PC-9 (cell line): ENCODE results near the gene SOD3. TPM values are rescaled to one million over a fixed set of nuclear protein-coding genes. Genes with fewer than 3 reads are reported as not detected.

Source experiments
- BruUV-seq: library from RNA; stranded (reverse); fragments of 400-500 nt; replicated peaks from 2 replicates; lab custom pipeline; 2021; lab: Mats Ljungman, UMichigan
- CTCF ChIA-PET: fragments of 300-600 bp; sonication (Branson Sonifier 250); formaldehyde crosslinking; loops from one replicate; lab custom pipeline; 2022; ENCODE audit warnings: antibody characterized with exemption; lab: Charles Lee
- POLR2A ChIA-PET: fragments of 300-600 bp; sonication (Branson Sonifier 250); formaldehyde crosslinking; loops from one replicate; lab custom pipeline; 2022; ENCODE audit warnings: antibody characterized with exemption; ENCODE audit not compliant: unreplicated experiment; lab: Charles Lee
- DNase-seq, 2 experiments: peaks; one replicate each; pipeline versions ENCODE4 v3.0.0 to v3.0.0-alpha.2; 2015 to 2022; ENCODE audit warnings: mixed read lengths in 1 of 2
- H2AFZ ChIP-seq: fragments of 200-600 bp; sonication (generic); 2 replicates; pipeline ENCODE4 v1.8.1; 2017; ENCODE audit warnings: antibody characterized with exemption
- H3F3A ChIP-seq: fragments of 200-600 bp; sonication (generic); 2 replicates; pipeline ENCODE4 v1.8.1; 2017; ENCODE audit warnings: antibody characterized with exemption, mild to moderate bottlenecking, low read depth; ENCODE audit not compliant: insufficient read depth
- H3K27ac ChIP-seq: fragments of 200-600 bp; sonication (generic); 2 replicates; pipeline ENCODE4 v1.6.1; 2016; ENCODE audit warnings: mixed run types
- H3K27me3 ChIP-seq: fragments of 200-600 bp; sonication (generic); 2 replicates; pipeline ENCODE4 v1.6.1; 2016; ENCODE audit warnings: low read depth, mixed run types; ENCODE audit not compliant: insufficient read depth
- H3K36me3 ChIP-seq: fragments of 200-600 bp; sonication (generic); 2 replicates; pipeline ENCODE4 v1.6.1; 2016; ENCODE audit warnings: low read depth, mixed run types
- H3K4me1 ChIP-seq: fragments of 200-600 bp; sonication (generic); replicated peaks from 2 replicates; pipeline ENCODE4 v1.6.1; 2016; ENCODE audit warnings: mixed run types; ENCODE audit not compliant: insufficient read depth
- H3K4me2 ChIP-seq: fragments of 200-600 bp; sonication (generic); 2 replicates; pipeline ENCODE4 v1.6.1; 2017; ENCODE audit warnings: mixed run types
- H3K4me3 ChIP-seq: fragments of 200-600 bp; sonication (generic); 2 replicates; pipeline ENCODE4 v1.6.1; 2016; ENCODE audit warnings: mixed run types
- H3K79me2 ChIP-seq: fragments of 200-600 bp; sonication (generic); 2 replicates; pipeline ENCODE4 v1.6.1; 2017; ENCODE audit warnings: low read depth, mixed run types
- H3K9me2 ChIP-seq: fragments of 200-600 bp; sonication (generic); 2 replicates; pipeline ENCODE4 v1.8.1; 2017; ENCODE audit warnings: mild to moderate bottlenecking; ENCODE audit not compliant: insufficient read depth
- H3K9me3 ChIP-seq: fragments of 200-600 bp; sonication (generic); 2 replicates; pipeline ENCODE4 v1.8.1; 2016; ENCODE audit warnings: low read depth; ENCODE audit not compliant: insufficient read depth
- H4K20me1 ChIP-seq: fragments of 200-600 bp; sonication (generic); 2 replicates; pipeline ENCODE4 v1.8.1; 2017; ENCODE audit not compliant: insufficient read depth
- CTCF ChIP-seq: fragments of 200-600 bp; sonication (generic); conservative IDR thresholded peaks from 2 replicates; pipeline ENCODE4 v1.6.1; 2017; ENCODE audit warnings: mixed run types, antibody characterized with exemption, mild to moderate bottlenecking, moderate library complexity
- EZH2 ChIP-seq: fragments of 200-600 bp; sonication (generic); IDR thresholded peaks from 2 replicates; pipeline ENCODE4 v1.8.0; 2017; ENCODE audit warnings: antibody characterized with exemption, low read depth
- intact Hi-C: fragments of 100-400 bp; cut with micrococcal nuclease; formaldehyde crosslinking; loops from one replicate; pipeline ENCODE4 v1.10.0; 2022; ENCODE audit not compliant: unreplicated experiment
- total RNA-seq: library from RNA; stranded (reverse); gene quantifications from 2 replicates; pipeline ENCODE4 v1.2.3, GENCODE V29; 2021

Gene SOD3
- total RNA-seq, 1 experiment from 2014 or later, result 6.3 TPM

GRCh38 chr4:24810871-24811631 lies 15.7 kb downstream of the SOD3 start:
- Histone ChIP-seq H3K4me2 (no peak overlapping the region), H3K27me3 (no peaks in the 10 kb centered on the region), H3K79me2 (no peaks in the 10 kb centered on the region), H3K9me2 (no peaks in the 10 kb centered on the region), H3K4me1 (no peaks in the 10 kb centered on the region), H3K4me3 (no peak overlapping the region), H4K20me1 (no peaks in the 10 kb centered on the region), H3F3A (no peaks in the 10 kb centered on the region), H2AFZ (no peak overlapping the region), H3K9me3 (no peaks in the 10 kb centered on the region), H3K36me3 (no peaks in the 10 kb centered on the region), H3K27ac (no peak overlapping the region)
- BruUV-seq, result no TSS peak
- intact Hi-C loops, result no loop called here
- no peak for DNase-seq
- ChIA-PET CTCF (no interaction called here), POLR2A (no interaction called here)
- TF ChIP-seq CTCF (no peak), EZH2 (no peak)

GRCh38 chr4:24813732-24814131 lies 18.4 kb downstream of the SOD3 start:
- Histone ChIP-seq H4K20me1 (no peaks in the 10 kb centered on the region), H2AFZ (no peak overlapping the region), H3K79me2 (no peaks in the 10 kb centered on the region), H3K4me2 (no peak overlapping the region), H3K4me3 (no peak overlapping the region), H3K9me3 (no peaks in the 10 kb centered on the region), H3K27ac (no peak overlapping the region), H3K27me3 (no peaks in the 10 kb centered on the region), H3K9me2 (no peaks in the 10 kb centered on the region), H3F3A (no peaks in the 10 kb centered on the region), H3K36me3 (no peaks in the 10 kb centered on the region), H3K4me1 (no peaks in the 10 kb centered on the region)
- BruUV-seq, result no TSS peak
- ChIA-PET POLR2A (interaction anchor here (0.7 kb wide), 1 partner anchor 240 kb away, joined by 9 read pairs; no protein-coding TSS in a partner anchor), CTCF (interaction anchor here (0.7 kb wide), 1 partner anchor 69 kb away, joined by 3 read pairs; no protein-coding TSS in a partner anchor)
- TF ChIP-seq CTCF (no peak), EZH2 (no peak)
- intact Hi-C loops, result no loop called here
- DNase-seq, result no peak

- BruUV-seq, result no TSS peak
- ChIA-PET CTCF (no interaction called here), POLR2A (interaction anchor here (0.7 kb wide), 1 partner anchor 478 kb away, joined by 5 read pairs; no protein-coding TSS in a partner anchor)
- intact Hi-C loops, result no loop called here
- Histone ChIP-seq H3K9me3 (no peaks in the 10 kb centered on the region), H3K27ac (no peak overlapping the region), H3F3A (no peaks in the 10 kb centered on the region), H3K4me2 (no peak overlapping the region), H3K4me1 (no peaks in the 10 kb centered on the region), H3K79me2 (no peaks in the 10 kb centered on the region), H4K20me1 (no peaks in the 10 kb centered on the region), H3K9me2 (no peaks in the 10 kb centered on the region), H3K4me3 (no peak overlapping the region), H3K27me3 (no peaks in the 10 kb centered on the region), H2AFZ (no peak overlapping the region), H3K36me3 (no peaks in the 10 kb centered on the region)
- TF ChIP-seq CTCF (no peak), EZH2 (no peak)
- DNase-seq, result no peak
Observed at GRCh38 chr4:24816797-24817196, 21.4 kb downstream of the SOD3 start.
